H9 (cell line): Measurements from ENCODE around the gene AHCY. TPM values are rescaled to one million over a fixed set of nuclear protein-coding genes. Genes with fewer than 3 reads are reported as not detected.

Experiments
- DNase-seq: peaks from one replicate; pipeline ENCODE4 v3.0.0-alpha.2; 2017
- H2AFZ ChIP-seq: one replicate; pipeline ENCODE4 v1.6.1; 2013; ENCODE audit warnings: mild to moderate bottlenecking, low read length, control low read depth, moderate library complexity
- H2AK5ac ChIP-seq: 2 replicates; pipeline ENCODE4 v1.6.1; 2013; ENCODE audit warnings: low read length, control low read depth, mixed read lengths; ENCODE audit not compliant: insufficient read length
- H2BK120ac ChIP-seq: one replicate; pipeline ENCODE4 v1.6.1; 2013; ENCODE audit warnings: low read depth, mild to moderate bottlenecking, low read length, control low read depth, inconsistent platforms; ENCODE audit not compliant: poor library complexity, severe bottlenecking
- H2BK12ac ChIP-seq: 2 replicates; pipeline ENCODE4 v1.6.1; 2013; ENCODE audit warnings: low read length, control low read depth, mixed read lengths, low read depth; ENCODE audit not compliant: insufficient read length
- H2BK15ac ChIP-seq: 2 replicates; pipeline ENCODE4 v1.6.1; 2013; ENCODE audit warnings: low read depth, low read length, control low read depth
- H2BK20ac ChIP-seq: one replicate; pipeline ENCODE4 v1.6.1; 2013; ENCODE audit warnings: low read depth, mild to moderate bottlenecking, low read length, control low read depth, inconsistent platforms; ENCODE audit not compliant: poor library complexity, severe bottlenecking
- H2BK5ac ChIP-seq: 2 replicates; pipeline ENCODE4 v1.6.1; 2013; ENCODE audit warnings: low read length, control low read depth, mixed read lengths; ENCODE audit not compliant: insufficient read length
- H3K14ac ChIP-seq: 2 replicates; pipeline ENCODE4 v1.6.1; 2013; ENCODE audit warnings: low read length, control low read depth; ENCODE audit not compliant: insufficient read depth
- H3K18ac ChIP-seq: 2 replicates; pipeline ENCODE4 v1.6.1; 2013; ENCODE audit warnings: low read depth, mild to moderate bottlenecking, mixed read lengths, low read length, control low read depth; ENCODE audit not compliant: insufficient read length
- H3K23ac ChIP-seq: 2 replicates; pipeline ENCODE4 v1.6.1; 2013; ENCODE audit warnings: low read length, control low read depth, mixed read lengths, low read depth; ENCODE audit not compliant: insufficient read length
- H3K23me2 ChIP-seq: 2 replicates; pipeline ENCODE4 v1.6.1; 2013; ENCODE audit warnings: low read depth, mild to moderate bottlenecking, mixed read lengths, low read length, control low read depth; ENCODE audit not compliant: insufficient read length, poor library complexity, severe bottlenecking
- H3K27ac ChIP-seq: 2 replicates; pipeline ENCODE4 v1.5.1; 2013; ENCODE audit warnings: low read length, control low read depth, mixed read lengths, low read depth; ENCODE audit not compliant: insufficient read length
- H3K27me3 ChIP-seq: 2 replicates; pipeline ENCODE4 v1.6.1; 2013; ENCODE audit warnings: low read length, control low read depth, inconsistent platforms; ENCODE audit not compliant: insufficient read depth
- H3K4ac ChIP-seq: 2 replicates; pipeline ENCODE4 v1.6.1; 2013; ENCODE audit warnings: low read depth, mild to moderate bottlenecking, control low read depth, inconsistent platforms, low read length, moderate library complexity
- H3K4me1 ChIP-seq: 2 replicates; pipeline ENCODE4 v1.6.1; 2013; ENCODE audit warnings: low read length, control low read depth, inconsistent platforms; ENCODE audit not compliant: insufficient read depth
- H3K4me2 ChIP-seq: 2 replicates; pipeline ENCODE4 v1.6.1; 2013; ENCODE audit warnings: low read length, control low read depth, mixed read lengths; ENCODE audit not compliant: insufficient read length, insufficient read depth
- H3K56ac ChIP-seq: 2 replicates; pipeline ENCODE4 v1.6.1; 2013; ENCODE audit warnings: low read depth, mild to moderate bottlenecking, mixed read lengths, low read length, control low read depth; ENCODE audit not compliant: insufficient read length
- H3K79me1 ChIP-seq: 2 replicates; pipeline ENCODE4 v1.6.1; 2013; ENCODE audit warnings: low read depth, mild to moderate bottlenecking, moderate library complexity, low read length, control low read depth, inconsistent platforms; ENCODE audit not compliant: insufficient read depth, poor library complexity, severe bottlenecking
- H3K79me2 ChIP-seq: 2 replicates; pipeline ENCODE4 v1.6.1; 2013; ENCODE audit warnings: low read length, control low read depth, inconsistent platforms; ENCODE audit not compliant: insufficient read depth
- H3K9ac ChIP-seq: 2 replicates; pipeline ENCODE4 v1.6.1; 2013; ENCODE audit warnings: low read length, control low read depth, mixed read lengths; ENCODE audit not compliant: insufficient read length; ENCODE audit errors: extremely low read depth
- H3K9me3 ChIP-seq: one replicate; pipeline ENCODE4 v1.6.1; 2013; ENCODE audit warnings: low read depth, low read length, inconsistent platforms; ENCODE audit not compliant: control insufficient read depth
- H3T11ph ChIP-seq: one replicate; pipeline ENCODE4 v1.6.1; 2013; ENCODE audit warnings: mild to moderate bottlenecking, low read length, control low read depth, inconsistent platforms
- H4K20me1 ChIP-seq: one replicate; pipeline ENCODE4 v1.6.1; 2013; ENCODE audit not compliant: control insufficient read depth, insufficient read length, insufficient read depth
- H4K5ac ChIP-seq: 2 replicates; pipeline ENCODE4 v1.6.1; 2013; ENCODE audit warnings: low read depth, mild to moderate bottlenecking, mixed read lengths, low read length, control low read depth; ENCODE audit not compliant: insufficient read length
- H4K8ac ChIP-seq: replicated peaks from 2 replicates; pipeline ENCODE4 v1.6.1; 2013; ENCODE audit warnings: low read length, control low read depth, mixed read lengths, low read depth; ENCODE audit not compliant: insufficient read length
- H4K91ac ChIP-seq: 2 replicates; pipeline ENCODE4 v1.6.1; 2013; ENCODE audit warnings: low read depth, mild to moderate bottlenecking, moderate library complexity, mixed read lengths, low read length, control low read depth; ENCODE audit not compliant: insufficient read length
- H3K27ac Mint-ChIP-seq, 3 experiments: 2 replicates in 2 of 3; 3 replicates in 1 of 3; pipeline ENCODE4 v1.8.0; 2020 to 2021; ENCODE audit warnings: mixed read lengths in 3 of 3, mild to moderate bottlenecking in 1 of 3, moderate library complexity in 1 of 3
- H3K27me3 Mint-ChIP-seq: 2 replicates; pipeline ENCODE4 v1.8.0; 2021; ENCODE audit warnings: low read depth, mild to moderate bottlenecking, moderate library complexity, mixed read lengths
- H3K36me3 Mint-ChIP-seq, 3 experiments: 2 replicates in 2 of 3; 3 replicates in 1 of 3; pipeline ENCODE4 v1.8.0; 2020 to 2021; ENCODE audit warnings: low read depth in 3 of 3, mixed read lengths in 3 of 3; ENCODE audit not compliant: insufficient read depth in 1 of 3
- H3K4me1 Mint-ChIP-seq, 2 experiments: 2 replicates each; pipeline ENCODE4 v1.8.0; 2020; ENCODE audit warnings: mixed read lengths in 2 of 2
- H3K4me3 Mint-ChIP-seq, 2 experiments: 2 replicates in 1 of 2; 3 replicates in 1 of 2; pipeline ENCODE4 v1.8.0; 2020 to 2021; ENCODE audit warnings: mild to moderate bottlenecking in 2 of 2, mixed read lengths in 2 of 2, moderate library complexity in 1 of 2
- H3K9me3 Mint-ChIP-seq, 2 experiments: 2 replicates in 1 of 2; 3 replicates in 1 of 2; pipeline ENCODE4 v1.8.0; 2020; ENCODE audit warnings: mild to moderate bottlenecking in 2 of 2, mixed read lengths in 2 of 2, moderate library complexity in 1 of 2
- CTCF ChIP-seq: fragments of 200-600 bp; sonication (generic); conservative IDR thresholded peaks from 3 replicates; pipeline ENCODE4 v1.8.0; 2021; ENCODE audit warnings: antibody characterized with exemption, mild to moderate bottlenecking
- WGBS: extraction: QIAGEN DNeasy Blood & Tissue Kit; methylation state at CpG from one replicate; pipeline ENCODE4 v1.1.7; 2013; ENCODE audit warnings: missing lambda C conversion rate, low lambda C conversion rate, mixed read lengths; ENCODE audit not compliant: insufficient read length; ENCODE audit errors: extremely low coverage; 5-methylcytosine and 5-hydroxymethylcytosine counted together
- total RNA-seq: library from RNA; stranded (reverse); gene quantifications from 2 replicates; pipeline ENCODE4 v1.2.1, GENCODE V29; 2021

Gene AHCY
- total RNA-seq, 1 experiment from 2014 or later: 461 TPM

GRCh38 chr20:34344238-34344637 lies 41.1 kb upstream of the AHCY start:
- no CpG with 5 or more reads among the region's 5 CpGs for WGBS
- no peaks in the 10 kb centered on the region for H3K4me1 ChIP-seq
- no peak overlapping the region for H3K56ac ChIP-seq
- no peak overlapping the region for H3K4me2 ChIP-seq
- Mint-ChIP-seq H3K27me3 (no peaks in the 10 kb centered on the region; the same call in 1 of the 2 replicates), H3K4me1 (peaks cover 21 to 25% of the 10 kb centered on the region in 2 experiments), H3K36me3 (no peaks in the 10 kb centered on the region), H3K4me3 (no peak overlapping the region), H3K9me3 (no peaks in the 10 kb centered on the region), H3K27ac (no peak overlapping the region; a peak in 2 of 7 replicates)
- no peak overlapping the region for H4K91ac ChIP-seq
- no peaks in the 10 kb centered on the region for H3K79me1 ChIP-seq
- no peak overlapping the region for H3K14ac ChIP-seq
- H3T11ph ChIP-seq: no peak overlapping the region
- no peak for DNase-seq
- no peak for TF ChIP-seq CTCF
- H4K8ac ChIP-seq: no peak overlapping the region
- no peak overlapping the region for H2BK12ac ChIP-seq
- no peak overlapping the region for H2BK20ac ChIP-seq
- no peak overlapping the region for H3K27ac ChIP-seq
- H3K9me3 ChIP-seq: no peaks in the 10 kb centered on the region
- H3K23ac ChIP-seq: no peak overlapping the region
- H2BK120ac ChIP-seq: no peak overlapping the region
- H3K79me2 ChIP-seq: no peaks in the 10 kb centered on the region
- no peak overlapping the region for H2AFZ ChIP-seq
- no peak overlapping the region for H3K18ac ChIP-seq
- H2BK5ac ChIP-seq: no peak overlapping the region
- H4K20me1 ChIP-seq: no peaks in the 10 kb centered on the region
- no peak overlapping the region for H4K5ac ChIP-seq
- no peak overlapping the region for H2BK15ac ChIP-seq
- no peak overlapping the region for H2AK5ac ChIP-seq
- no peak overlapping the region for H3K9ac ChIP-seq
- H3K27me3 ChIP-seq: no peaks in the 10 kb centered on the region
- H3K23me2 ChIP-seq: no peaks in the 10 kb centered on the region
- H3K4ac ChIP-seq: no peak overlapping the region
